Heart right ventricle (tissue), 16 donors: ENCODE results near the gene CTSZ. TPM values are rescaled to one million over a fixed set of nuclear protein-coding genes. Genes with fewer than 3 reads are reported as not detected.
A peak's percentile ranks its signal among the peaks of the same experiment; 100 is the strongest.

Experiments used
- ATAC-seq, 8 donors: fragments of 200-7000 bp; cut with Tn5 transposase; one replicate each; pipeline ENCODE4 v1.9.1; 2020; ENCODE audit warnings: mild to moderate bottlenecking in 8 of 8, moderate library complexity in 8 of 8, moderate number of reproducible peaks in 1 of 8
- DNase-seq, 2 donors: peaks; one replicate each; pipeline ENCODE4 v3.0.0-alpha.2; 2020
- H3K27ac ChIP-seq, 10 donors: fragments of 200-600 bp; sonication (generic) in 2 of 10; one replicate each; pipeline versions ENCODE4 v1.5.0 to v1.8.0; 2020 to 2022; ENCODE audit warnings: mild to moderate bottlenecking in 3 of 10
- H3K27me3 ChIP-seq, 7 donors: fragments of 200-600 bp; one replicate each; pipeline ENCODE4 v1.8.0; 2021 to 2022; ENCODE audit warnings: mild to moderate bottlenecking in 2 of 7
- H3K36me3 ChIP-seq, 9 donors: fragments of 200-600 bp; sonication (generic) in 1 of 9; one replicate each; pipeline versions ENCODE4 v1.5.0 to v1.8.0; 2020 to 2022; ENCODE audit warnings: mild to moderate bottlenecking in 2 of 9
- H3K4me1 ChIP-seq, 9 donors: fragments of 200-600 bp; sonication (generic) in 1 of 9; one replicate each; pipeline versions ENCODE4 v1.5.0 to v1.8.0; 2020 to 2022; ENCODE audit warnings: mild to moderate bottlenecking in 4 of 9
- H3K4me3 ChIP-seq, 10 donors: fragments of 200-600 bp; sonication (generic) in 2 of 10; one replicate each; pipeline versions ENCODE4 v1.5.0 to v1.8.0; 2020 to 2022; ENCODE audit warnings: mild to moderate bottlenecking in 7 of 10, moderate library complexity in 2 of 10
- H3K9me3 ChIP-seq, 11 donors: fragments of 200-600 bp in 10 of 11; sonication (generic) in 2 of 11; one replicate each; pipeline versions ENCODE4 v1.5.0 to v1.8.0; 2013 to 2022; ENCODE audit warnings: mild to moderate bottlenecking in 2 of 11, control low read depth in 1 of 11, moderate library complexity in 1 of 11
- WGBS, 2 donors: extraction: QIAGEN DNeasy Blood & Tissue Kit; methylation state at CpG; one replicate each; pipeline ENCODE4 v1.1.7; 2013; ENCODE audit warnings: inconsistent platforms in 1 of 2; 5-methylcytosine and 5-hydroxymethylcytosine counted together
- intact Hi-C, 10 donors: fragments of 100-400 bp; cut with DNase I; formaldehyde crosslinking; loops; one replicate each; pipeline versions ENCODE4 v1.11.1 to v1.14.2; 2022
- polyA plus RNA-seq, 2 donors: library from polyadenylated mRNA; stranded (reverse); fragments of 200-250 nt; gene quantifications; one replicate each; pipeline ENCODE4 v1.2.3, GENCODE V29; 2013
- total RNA-seq, 10 donors: library from RNA; stranded (reverse); fragmentation: NEBNext Ultra II Directional in 3 of 10; extraction: Animal tissue kit (Norgen Biotek cat#: 25700) in 3 of 10; gene quantifications; one replicate each; pipeline versions ENCODE4 v1.2.1 to v1.2.4, GENCODE V29; 2021 to 2023
- TF ChIP-seq, protein P1 (sequence below), 9 donors: fragments of 200-600 bp; sonication (generic) in 2 of 9; IDR thresholded peaks; one replicate each; pipeline versions ENCODE4 v1.5.0 to v1.8.0; 2021 to 2022; ENCODE audit warnings: antibody characterized with exemption in 9 of 9, mild to moderate bottlenecking in 5 of 9, moderate library complexity in 1 of 9
- donor health status: Arrhythmogenic right ventricular cardiomyopathy.
- donor health status: ischemic (EF 13 %, LVEDD 7.1; RV severe dilation, severe dysfunction).
- donor health status: healthy with polysubstance abuse.
- donor health status: DM: no; HTN: yes; CAD: no.
- donor health status: DM: no; HTN: no; CAD: no.
- donor health status: ischemic (EF 25% LVEDD 6.9; RV normal size, moderate dysfunction).
- donor health status: ischemic (EF 25% LVEDD 5.7; RV mildly dilated, moderate dysfunction).
- donor health status: healthy.
- donor health status: DM: yes; HTN: yes; CAD: no.
- donor health status: Ischemic cardiomyopathy.
- donor health status: ischemic (EF 35%, LVEDD 5.7; RV mildly dilated, moderate dysfunction).
- donor health status: nonischemic (EF 11% LVEDD 7.7; RV severe dilation, severe dysfunction).
- donor health status: DM: yes; HTN: yes; CAD: no.
- donor health status: PGD.
- donor health status: ischemic (EF 29% LVEDD 5.4; RV normal size, mild dysfunction).
- donor health status: nonischemic (EF 23%, LVEDD 6.1; RV moderate dilation, normal function).

CTSZ gene
- total and polyA plus RNA-seq, 12 donors = 83.9 to 278 (median 124) TPM

DNA sequence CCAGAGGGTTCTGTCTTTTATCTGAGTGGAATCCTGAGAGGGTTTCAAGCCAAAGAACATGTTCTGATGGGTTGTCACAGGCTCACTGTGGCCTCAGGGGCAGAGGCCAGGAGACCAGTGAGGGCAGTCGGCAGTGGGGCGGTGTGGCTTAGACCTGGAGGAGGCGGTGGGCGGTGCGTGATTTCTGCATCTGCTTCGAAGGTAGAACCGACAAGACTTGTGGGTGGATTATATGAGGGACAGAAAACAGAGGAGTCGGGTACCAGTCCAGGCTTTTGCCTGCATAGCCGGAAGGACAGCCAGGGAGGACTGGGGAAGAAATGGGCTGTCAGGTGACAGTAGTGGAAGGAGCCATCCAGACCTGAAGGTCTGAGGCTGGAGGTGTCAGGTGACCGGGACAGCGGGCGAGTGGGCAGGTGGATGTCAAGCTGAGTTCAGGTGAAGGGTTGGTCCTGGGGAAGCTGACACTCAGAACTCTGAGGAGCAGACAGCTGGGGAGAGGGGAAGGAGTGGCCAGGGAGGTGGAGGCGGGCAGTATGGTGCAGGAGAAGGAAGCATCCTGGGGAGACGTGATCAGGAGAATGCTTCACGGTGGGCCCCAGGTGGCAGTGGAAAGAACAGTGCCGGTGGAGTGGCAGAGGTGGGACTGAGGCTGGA lies 3.1 kb downstream of the CTSZ start:
- H3K27me3 ChIP-seq = no peaks in the 10 kb centered on the region
- no peak for DNase-seq
- peaks cover 0 to 56% (median 18%) of the 10 kb centered on the region in 9 donors for H3K36me3 ChIP-seq
- peak overlapping the region in 5 of 10 donors; percentile 65 to 95 (median 88) for H3K4me3 ChIP-seq
- H3K9me3 ChIP-seq = no peaks in the 10 kb centered on the region
- peaks cover 21 to 56% (median 36%) of the 10 kb centered on the region in 9 donors for H3K4me1 ChIP-seq
- intact Hi-C loops = no loop called here
- 84 to 87% methylated on average over 16 of the region's 16 CpGs for WGBS, 2 donors
- TF ChIP-seq, protein P1, sequence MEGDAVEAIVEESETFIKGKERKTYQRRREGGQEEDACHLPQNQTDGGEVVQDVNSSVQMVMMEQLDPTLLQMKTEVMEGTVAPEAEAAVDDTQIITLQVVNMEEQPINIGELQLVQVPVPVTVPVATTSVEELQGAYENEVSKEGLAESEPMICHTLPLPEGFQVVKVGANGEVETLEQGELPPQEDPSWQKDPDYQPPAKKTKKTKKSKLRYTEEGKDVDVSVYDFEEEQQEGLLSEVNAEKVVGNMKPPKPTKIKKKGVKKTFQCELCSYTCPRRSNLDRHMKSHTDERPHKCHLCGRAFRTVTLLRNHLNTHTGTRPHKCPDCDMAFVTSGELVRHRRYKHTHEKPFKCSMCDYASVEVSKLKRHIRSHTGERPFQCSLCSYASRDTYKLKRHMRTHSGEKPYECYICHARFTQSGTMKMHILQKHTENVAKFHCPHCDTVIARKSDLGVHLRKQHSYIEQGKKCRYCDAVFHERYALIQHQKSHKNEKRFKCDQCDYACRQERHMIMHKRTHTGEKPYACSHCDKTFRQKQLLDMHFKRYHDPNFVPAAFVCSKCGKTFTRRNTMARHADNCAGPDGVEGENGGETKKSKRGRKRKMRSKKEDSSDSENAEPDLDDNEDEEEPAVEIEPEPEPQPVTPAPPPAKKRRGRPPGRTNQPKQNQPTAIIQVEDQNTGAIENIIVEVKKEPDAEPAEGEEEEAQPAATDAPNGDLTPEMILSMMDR (IDR thresholded peaks at IDR 0.05) = no peak
- peak overlapping the region in 7 of 10 donors; percentile 22 to 98 (median 87) for H3K27ac ChIP-seq
- no peak for ATAC-seq

DNA sequence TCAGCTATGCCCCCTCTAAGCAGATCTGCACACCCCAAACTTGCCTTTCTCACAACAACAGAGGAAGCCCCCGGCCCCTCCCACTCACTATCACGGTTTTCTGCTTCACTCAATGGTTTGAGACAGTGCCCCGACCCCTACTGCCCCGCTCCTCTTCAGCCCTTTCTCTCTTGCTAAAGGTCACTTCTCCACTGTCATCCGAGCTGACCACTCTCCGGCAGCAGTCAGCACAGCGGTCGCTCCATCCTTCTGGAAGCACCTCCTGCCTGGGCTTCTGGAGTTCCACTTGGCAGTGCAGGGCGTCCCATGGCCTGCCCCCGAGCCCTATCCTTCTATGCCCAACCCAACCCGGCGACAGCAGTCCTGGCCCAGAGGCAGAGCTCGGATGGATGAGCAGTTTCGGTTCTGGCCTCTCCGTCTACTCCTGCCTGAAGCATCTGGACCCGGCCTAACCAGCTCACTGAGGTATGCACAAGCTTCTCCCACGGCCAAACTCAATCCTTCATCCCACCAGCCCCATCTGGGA lies 4.1 kb downstream of the CTSZ start:
- H3K27ac ChIP-seq = peak overlapping the region in 1 of 10 donors; percentile 98
- ATAC-seq (no peak), DNase-seq (no peak)
- peaks cover 0 to 67% (median 26%) of the 10 kb centered on the region in 9 donors for H3K36me3 ChIP-seq
- no peak overlapping the region for H3K4me3 ChIP-seq
- TF ChIP-seq, protein P1 (IDR thresholded peaks at IDR 0.05) = no peak
- H3K4me1 ChIP-seq = peaks cover 21 to 47% (median 35%) of the 10 kb centered on the region in 9 donors
- H3K9me3 ChIP-seq = no peaks in the 10 kb centered on the region
- intact Hi-C loops = no loop called here
- no peaks in the 10 kb centered on the region for H3K27me3 ChIP-seq
- WGBS, 2 donors = 86 to 88% methylated on average over 17 of the region's 17 CpGs

DNA sequence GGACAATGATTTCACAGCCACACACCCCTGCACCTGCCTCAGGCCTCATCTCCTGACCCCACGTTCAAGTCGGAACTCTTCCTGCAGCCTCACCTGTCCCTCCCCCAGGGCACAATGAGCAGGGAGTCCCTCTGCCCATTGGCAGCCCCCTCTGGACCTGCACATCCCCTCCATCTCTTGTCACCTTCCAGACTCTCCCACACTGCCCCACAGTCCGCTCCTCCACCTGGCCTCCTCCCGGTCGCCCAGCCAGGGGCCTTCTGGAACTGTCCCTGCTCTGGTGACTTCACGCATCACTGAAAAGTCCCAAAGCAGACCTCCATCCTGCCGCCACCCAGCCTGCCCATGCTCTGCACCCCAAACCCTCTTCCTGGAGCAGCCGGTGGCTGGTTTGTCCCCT lies 4.7 kb downstream of the CTSZ start:
- no peak for DNase-seq
- Histone ChIP-seq H3K4me3 (no peak overlapping the region), H3K4me1 (peaks cover 19 to 42% (median 29%) of the 10 kb centered on the region in 9 donors), H3K36me3 (peaks cover 0 to 72% (median 31%) of the 10 kb centered on the region in 9 donors), H3K27me3 (no peaks in the 10 kb centered on the region), H3K27ac (no peak overlapping the region), H3K9me3 (no peaks in the 10 kb centered on the region)
- TF ChIP-seq, protein P1 (IDR thresholded peaks at IDR 0.05) = no peak
- ATAC-seq = no peak
- intact Hi-C loops = no loop called here
- 81 to 85% methylated on average over 8 of the region's 8 CpGs for WGBS, 2 donors

DNA sequence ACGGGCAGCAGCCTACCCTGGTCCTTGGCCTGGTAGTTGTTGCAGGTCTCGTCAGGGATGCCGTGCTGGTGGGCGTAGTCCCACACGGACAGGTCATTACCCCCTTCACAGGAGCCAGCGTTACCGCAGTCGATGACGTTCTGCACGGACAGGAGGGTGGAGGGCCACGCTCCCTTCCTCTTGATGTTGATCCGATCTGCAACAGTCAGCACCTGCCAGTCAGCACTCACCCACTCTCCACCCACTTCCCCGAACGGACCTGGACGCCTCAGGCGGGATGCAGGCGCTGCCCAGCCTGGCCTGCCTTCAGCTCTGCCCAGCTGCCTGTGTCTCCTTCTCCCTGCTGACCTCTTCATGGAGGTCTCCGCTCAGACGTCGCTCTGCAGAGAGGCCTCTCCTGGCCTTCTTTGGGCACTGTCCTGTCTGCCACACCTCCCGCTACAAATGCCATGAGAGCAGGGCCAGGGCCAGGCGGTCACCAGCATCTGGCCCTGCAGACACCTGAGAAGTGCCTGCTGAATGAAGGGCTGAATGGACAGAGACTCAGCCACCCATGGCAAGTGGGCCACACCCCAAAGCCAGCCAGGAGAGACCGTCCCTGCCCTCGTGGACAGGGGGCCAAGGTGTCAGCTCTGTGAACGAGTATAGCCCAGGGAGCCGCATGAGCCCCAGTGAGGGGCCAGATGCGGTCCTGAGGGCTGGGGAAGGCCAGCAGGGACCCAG lies 5.4 kb downstream of the CTSZ start:
- TF ChIP-seq, protein P1 (IDR thresholded peaks at IDR 0.05) = no peak
- intact Hi-C loops = no loop called here
- DNase-seq (no peak), ATAC-seq (no peak)
- peaks cover 17 to 40% (median 28%) of the 10 kb centered on the region in 9 donors for H3K4me1 ChIP-seq
- no peaks in the 10 kb centered on the region for H3K27me3 ChIP-seq
- 89 to 91% methylated on average over 27 of the region's 27 CpGs for WGBS, 2 donors
- no peak overlapping the region for H3K27ac ChIP-seq
- peaks cover 0 to 80% (median 37%) of the 10 kb centered on the region in 9 donors for H3K36me3 ChIP-seq
- no peaks in the 10 kb centered on the region for H3K9me3 ChIP-seq
- H3K4me3 ChIP-seq = no peak overlapping the region
